B cell (primary cell): ENCODE data around the gene HDAC7. TPM values are rescaled to one million over a fixed set of nuclear protein-coding genes. Genes with fewer than 3 reads are reported as not detected.

ENCODE experiments used
- ATAC-seq: fragments of 200-7000 bp; cut with Tn5 transposase; one replicate; pipeline ENCODE4 v1.10.0; 2021; ENCODE audit warnings: low read depth, mild to moderate bottlenecking, moderate number of reproducible peaks, moderate library complexity
- CTCF ChIA-PET: fragments of 350-600 bp; sonication (Branson Sonifier 250); formaldehyde crosslinking; loops from one replicate; lab custom pipeline; 2021; ENCODE audit warnings: antibody characterized with exemption, inconsistent platforms; lab: Charles Lee
- POLR2A ChIA-PET: fragments of 350-600 bp; sonication (Branson Sonifier 250); formaldehyde crosslinking; loops from one replicate; lab custom pipeline; 2021; ENCODE audit warnings: antibody characterized with exemption; lab: Charles Lee
- DNase-seq: peaks from one replicate; pipeline ENCODE4 v3.0.0; 2013
- H2AFZ ChIP-seq: 2 replicates; pipeline ENCODE4 v1.6.1; 2012; ENCODE audit warnings: mild to moderate bottlenecking, low read depth, low read length; ENCODE audit not compliant: insufficient read depth, poor library complexity, severe bottlenecking
- H3K27ac ChIP-seq, 2 donors: 1 replicate in 1 of 2; 2 replicates in 1 of 2; pipeline ENCODE4 v1.5.1; 2012 to 2013; ENCODE audit warnings: low read length in 2 of 2, mild to moderate bottlenecking in 2 of 2, moderate library complexity in 1 of 2
- H3K27me3 ChIP-seq, 4 experiments: fragments of 200-600 bp in 1 of 4; sonication (generic) in 1 of 4; replicated peaks in 1 of 4; 1 replicate in 2 of 4; 2 replicates in 2 of 4; pipeline versions ENCODE4 v1.6.1 to v1.7.0; 2013 to 2016; ENCODE audit warnings: low read length in 3 of 4, mild to moderate bottlenecking in 2 of 4, mixed read lengths in 1 of 4, moderate library complexity in 1 of 4; ENCODE audit not compliant: insufficient read depth in 4 of 4, control insufficient read depth in 3 of 4; ENCODE audit errors: control extremely low read depth in 1 of 4
- H3K36me3 ChIP-seq, 2 experiments: replicated peaks in 1 of 2; 1 replicate in 1 of 2; 2 replicates in 1 of 2; pipeline versions ENCODE4 v1.6.1 to v1.7.1; 2013; ENCODE audit warnings: low read length in 1 of 2; ENCODE audit not compliant: insufficient read depth in 2 of 2, control insufficient read depth in 1 of 2; ENCODE audit errors: control extremely low read depth in 1 of 2, extremely low read depth in 1 of 2
- H3K4me1 ChIP-seq, 2 donors: fragments of 200-600 bp in 1 of 2; sonication (generic) in 1 of 2; 1 replicate in 1 of 2; 2 replicates in 1 of 2; pipeline versions ENCODE4 v1.5.1 to v1.6.1; 2013 to 2017; ENCODE audit warnings: low read length in 2 of 2; ENCODE audit not compliant: control insufficient read depth in 2 of 2, insufficient read depth in 2 of 2
- H3K4me2 ChIP-seq: replicated peaks from 2 replicates; pipeline ENCODE3; 2012; ENCODE audit warnings: mild to moderate bottlenecking, low read depth, low read length; ENCODE audit not compliant: poor library complexity, severe bottlenecking
- H3K4me3 ChIP-seq, 5 experiments: fragments of 200-600 bp in 1 of 5; sonication (generic) in 1 of 5; 1 replicate in 3 of 5; 2 replicates in 2 of 5; pipeline versions ENCODE4 v1.5.1 to v1.7.0; 2011 to 2016; ENCODE audit warnings: low read length in 4 of 5, mild to moderate bottlenecking in 4 of 5, low read depth in 2 of 5, control low read depth in 1 of 5, moderate library complexity in 1 of 5; ENCODE audit not compliant: insufficient read depth in 1 of 5; ENCODE audit errors: control extremely low read depth in 1 of 5, extremely low read depth in 1 of 5
- H3K79me2 ChIP-seq: fragments of 200-600 bp; sonication (generic); one replicate; pipeline ENCODE4 v1.6.0; 2016; ENCODE audit warnings: low read length; ENCODE audit not compliant: control insufficient read depth, insufficient read depth
- H3K9ac ChIP-seq: fragments of 200-600 bp; sonication (generic); 2 replicates; pipeline ENCODE4 v1.6.1; 2017; ENCODE audit warnings: mild to moderate bottlenecking, low read length, moderate library complexity
- H3K9me3 ChIP-seq, 3 donors: one replicate each; pipeline versions ENCODE4 v1.6.1 to v1.7.1; 2013; ENCODE audit warnings: low read length in 2 of 3; ENCODE audit not compliant: control insufficient read depth in 2 of 3, insufficient read depth in 1 of 3; ENCODE audit errors: control extremely low read depth in 1 of 3
- H4K20me1 ChIP-seq: 2 replicates; pipeline ENCODE4 v1.6.0; 2012; ENCODE audit warnings: mild to moderate bottlenecking, low read length; ENCODE audit not compliant: insufficient read depth, control insufficient read depth, poor library complexity, severe bottlenecking
- H3K27ac Mint-ChIP-seq: one replicate; pipeline ENCODE4 v1.8.0; 2021; ENCODE audit warnings: mixed read lengths
- H3K27me3 Mint-ChIP-seq: one replicate; pipeline ENCODE4 v1.8.0; 2021; ENCODE audit warnings: mixed read lengths
- H3K4me1 Mint-ChIP-seq: one replicate; pipeline ENCODE4 v1.8.0; 2021; ENCODE audit warnings: mixed read lengths
- H3K4me3 Mint-ChIP-seq: one replicate; pipeline ENCODE4 v1.8.0; 2021; ENCODE audit warnings: mixed read lengths
- H3K9me3 Mint-ChIP-seq: one replicate; pipeline ENCODE4 v1.8.0; 2022; ENCODE audit warnings: mixed read lengths; ENCODE audit not compliant: insufficient read depth
- EZH2 ChIP-seq: IDR thresholded peaks from 2 replicates; pipeline ENCODE4 v1.6.1; 2012; ENCODE audit warnings: borderline replicate concordance, low read depth, mild to moderate bottlenecking, moderate library complexity, low read length; ENCODE audit not compliant: insufficient read depth, poor library complexity, severe bottlenecking
- WGBS: methylation state at CpG from one replicate; pipeline ENCODE4 v1.1.5; 2013; ENCODE audit warnings: missing lambda C conversion rate; ENCODE audit not compliant: insufficient coverage; 5-methylcytosine and 5-hydroxymethylcytosine counted together
- intact Hi-C: fragments of 100-400 bp; cut with micrococcal nuclease; formaldehyde crosslinking; loops from one replicate; pipeline ENCODE4 v1.10.0; 2022
- polyA plus RNA-seq: library from polyadenylated mRNA; depleted of rRNA; stranded (reverse); fragments of >200 nt; gene quantifications from 2 replicates; pipeline ENCODE4 v1.2.3, GENCODE V29; 2012
- total RNA-seq, 2 donors: library from RNA; stranded (reverse); fragments of 120-200 nt in 1 of 2; gene quantifications; 1 replicate in 1 of 2; 2 replicates in 1 of 2; pipeline versions ENCODE4 v1.2.3 to v1.2.4, GENCODE V29; 2013 to 2022
- TF ChIP-seq, protein P1 (sequence below): fragments of 200-600 bp; IDR thresholded peaks from one replicate; pipeline ENCODE4 v1.8.0; 2022; ENCODE audit warnings: antibody characterized with exemption, mild to moderate bottlenecking

The HDAC7 gene
- total and polyA plus RNA-seq, 2 donors (not counting 1 experiment from before 2014, with no cell fraction given) = 87.2 to 178 TPM

DNA sequence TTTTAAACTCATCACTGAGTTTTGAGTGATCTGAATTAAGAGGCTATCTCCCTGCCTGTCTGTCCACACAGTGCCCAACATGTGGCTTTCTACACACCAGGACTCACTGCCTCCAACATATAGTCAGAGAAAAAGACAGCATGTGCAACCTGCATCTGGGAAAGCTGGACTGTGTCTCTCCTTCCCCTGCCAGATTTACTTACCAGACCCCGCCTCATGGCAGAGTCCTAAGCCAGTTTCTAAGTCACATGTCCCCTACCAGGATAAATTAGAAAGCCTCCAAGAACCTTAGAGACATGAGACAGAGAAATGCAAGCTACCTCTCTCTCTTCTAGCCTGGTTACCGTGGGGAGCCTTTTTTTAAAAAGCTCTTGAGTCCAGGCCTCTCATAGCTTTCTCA lies 2.7 kb upstream of the HDAC7 start:
- H3K9me3 Mint-ChIP-seq = no peaks in the 10 kb centered on the region
- Histone ChIP-seq H3K27me3 (no peaks in the 10 kb centered on the region), H4K20me1 (no peaks in the 10 kb centered on the region), H3K4me2 (no peak overlapping the region), H3K9me3 (no peaks in the 10 kb centered on the region), H3K9ac (no peak overlapping the region), H3K27ac (no peak overlapping the region), H2AFZ (no peak overlapping the region), H3K4me3 (no peak overlapping the region), H3K36me3 (no peaks in the 10 kb centered on the region), H3K79me2 (peaks cover 29% of the 10 kb centered on the region), H3K4me1 (peaks cover 31 to 41% of the 10 kb centered on the region in 2 donors)
- 71% methylated on average over 2 of the region's 2 CpGs for WGBS
- H3K27ac Mint-ChIP-seq = peak overlapping the region; percentile 17
- peaks cover 55% of the 10 kb centered on the region for H3K4me1 Mint-ChIP-seq
- no peak overlapping the region for H3K4me3 Mint-ChIP-seq
- ChIA-PET CTCF (interaction anchor here (1.3 to 38.8 kb wide), 5 partner anchors 9 to 55 kb away, joined by 3 to 1203 read pairs (median 52); no protein-coding TSS in a partner anchor), POLR2A (interaction anchor here (1.1 to 17.3 kb wide), 2 partner anchors 9 to 13 kb away, joined by 3 to 264 read pairs; no protein-coding TSS in a partner anchor)
- no peak for TF ChIP-seq EZH2
- TF ChIP-seq, protein P1, sequence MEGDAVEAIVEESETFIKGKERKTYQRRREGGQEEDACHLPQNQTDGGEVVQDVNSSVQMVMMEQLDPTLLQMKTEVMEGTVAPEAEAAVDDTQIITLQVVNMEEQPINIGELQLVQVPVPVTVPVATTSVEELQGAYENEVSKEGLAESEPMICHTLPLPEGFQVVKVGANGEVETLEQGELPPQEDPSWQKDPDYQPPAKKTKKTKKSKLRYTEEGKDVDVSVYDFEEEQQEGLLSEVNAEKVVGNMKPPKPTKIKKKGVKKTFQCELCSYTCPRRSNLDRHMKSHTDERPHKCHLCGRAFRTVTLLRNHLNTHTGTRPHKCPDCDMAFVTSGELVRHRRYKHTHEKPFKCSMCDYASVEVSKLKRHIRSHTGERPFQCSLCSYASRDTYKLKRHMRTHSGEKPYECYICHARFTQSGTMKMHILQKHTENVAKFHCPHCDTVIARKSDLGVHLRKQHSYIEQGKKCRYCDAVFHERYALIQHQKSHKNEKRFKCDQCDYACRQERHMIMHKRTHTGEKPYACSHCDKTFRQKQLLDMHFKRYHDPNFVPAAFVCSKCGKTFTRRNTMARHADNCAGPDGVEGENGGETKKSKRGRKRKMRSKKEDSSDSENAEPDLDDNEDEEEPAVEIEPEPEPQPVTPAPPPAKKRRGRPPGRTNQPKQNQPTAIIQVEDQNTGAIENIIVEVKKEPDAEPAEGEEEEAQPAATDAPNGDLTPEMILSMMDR = no peak
- intact Hi-C loops = no loop called here
- ATAC-seq (no peak), DNase-seq (no peak)
- H3K27me3 Mint-ChIP-seq = no peaks in the 10 kb centered on the region

DNA sequence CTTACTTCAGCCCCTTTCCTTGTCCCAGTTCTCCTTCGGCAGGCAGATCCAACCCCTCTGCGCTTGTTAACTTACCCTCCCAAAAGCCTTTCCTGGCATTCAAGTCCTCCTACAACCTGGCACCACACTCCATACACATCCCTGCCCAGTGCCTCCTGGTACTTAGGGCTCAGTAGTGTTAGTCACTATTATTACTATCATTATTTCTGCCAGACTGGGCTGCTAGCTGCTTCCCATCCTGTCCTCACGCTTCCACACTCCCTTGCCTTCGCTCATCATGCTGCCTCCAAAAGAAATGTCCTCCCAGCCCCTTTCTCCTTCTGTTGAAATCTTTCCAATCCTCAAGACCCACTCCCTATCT lies 1.6 kb upstream of the HDAC7 start:
- no peak overlapping the region for H3K27ac ChIP-seq
- CTCF ChIA-PET = interaction anchor here (0.8 to 38.8 kb wide), 7 partner anchors 8 to 79 kb away, joined by 3 to 1203 read pairs (median 10); no protein-coding TSS in a partner anchor

More for the DNA sequence above, 1.6 kb upstream of the HDAC7 start:
- no peak overlapping the region for H3K4me2 ChIP-seq
- intact Hi-C loops = no loop called here
- TF ChIP-seq EZH2 = no peak
- TF ChIP-seq, protein P1 = no peak
- no peak overlapping the region for H2AFZ ChIP-seq
- no peaks in the 10 kb centered on the region for H3K27me3 Mint-ChIP-seq
- no peak overlapping the region for H3K4me3 ChIP-seq
- H3K9ac ChIP-seq = no peak overlapping the region
- H3K79me2 ChIP-seq = peaks cover 39% of the 10 kb centered on the region
- H3K9me3 Mint-ChIP-seq = no peaks in the 10 kb centered on the region
- H3K9me3 ChIP-seq = no peaks in the 10 kb centered on the region
- peak overlapping the region; percentile 97 for H3K27ac Mint-ChIP-seq
- peak overlapping the region; percentile 96 for H3K4me3 Mint-ChIP-seq
- no peaks in the 10 kb centered on the region for H3K27me3 ChIP-seq
- ATAC-seq (no peak), DNase-seq (no peak)
- H3K4me1 Mint-ChIP-seq = peaks cover 64% of the 10 kb centered on the region
- H3K36me3 ChIP-seq = no peaks in the 10 kb centered on the region
- H4K20me1 ChIP-seq = no peaks in the 10 kb centered on the region
- POLR2A ChIA-PET = interaction anchor here (0.6 to 17.3 kb wide), 4 partner anchors 11 to 1889 kb away, joined by 3 to 264 read pairs (median 8); no protein-coding TSS in a partner anchor
- 100% methylated on average over 2 of the region's 4 CpGs for WGBS
- peaks cover 41 to 51% of the 10 kb centered on the region in 2 donors for H3K4me1 ChIP-seq
